Calu3 (cell line): ENCODE data around the gene MINAR1. TPM values are rescaled to one million over a fixed set of nuclear protein-coding genes. Genes with fewer than 3 reads are reported as not detected.

Source experiments
- Bru-seq: library from RNA; stranded (reverse); fragments of 400-500 nt; gene quantifications from one replicate; lab custom pipeline; 2021; lab: Mats Ljungman, UMichigan
- BruChase-seq, 2 experiments: library from RNA; stranded (reverse); fragments of 400-500 nt; gene quantifications; one replicate each; lab custom pipeline; 2021; lab: Mats Ljungman, UMichigan
- BruUV-seq: library from RNA; stranded (reverse); fragments of 400-500 nt; replicated peaks from 2 replicates; lab custom pipeline; 2021; lab: Mats Ljungman, UMichigan
- CTCF ChIA-PET: fragments of 300-600 bp; sonication (Branson Sonifier 250); formaldehyde crosslinking; loops from one replicate; lab custom pipeline; 2022; ENCODE audit warnings: antibody characterized with exemption; lab: Charles Lee
- DNase-seq: peaks from one replicate; pipeline ENCODE4 v3.0.0; 2022
- H3K27ac Mint-ChIP-seq: one replicate; pipeline ENCODE4 v1.8.0; 2022; ENCODE audit warnings: mixed read lengths; ENCODE audit not compliant: unreplicated experiment
- H3K27me3 Mint-ChIP-seq: one replicate; pipeline ENCODE4 v1.8.0; 2022; ENCODE audit warnings: mixed read lengths; ENCODE audit not compliant: unreplicated experiment
- H3K36me3 Mint-ChIP-seq: one replicate; pipeline ENCODE4 v1.8.0; 2022; ENCODE audit warnings: mild to moderate bottlenecking, moderate library complexity, mixed read lengths; ENCODE audit not compliant: insufficient read depth, unreplicated experiment
- H3K4me1 Mint-ChIP-seq: one replicate; pipeline ENCODE4 v1.8.0; 2022; ENCODE audit warnings: mild to moderate bottlenecking, low read depth, mixed read lengths; ENCODE audit not compliant: unreplicated experiment
- H3K4me3 Mint-ChIP-seq: one replicate; pipeline ENCODE4 v1.8.0; 2022; ENCODE audit warnings: mild to moderate bottlenecking, low read depth, moderate library complexity, mixed read lengths; ENCODE audit not compliant: unreplicated experiment
- H3K9me3 Mint-ChIP-seq: one replicate; pipeline ENCODE4 v1.8.0; 2022; ENCODE audit warnings: low read depth, mixed read lengths; ENCODE audit not compliant: unreplicated experiment
- intact Hi-C: fragments of 100-400 bp; cut with micrococcal nuclease; formaldehyde crosslinking; loops from one replicate; pipeline ENCODE4 v1.10.0; 2022; ENCODE audit not compliant: unreplicated experiment
- long read RNA-seq: library from polyadenylated mRNA; stranded (forward); transcript quantifications from one replicate; pipeline ENCODE4 v2.0.0, GENCODE V29; 2022
- total RNA-seq: library from RNA; stranded (reverse); gene quantifications from 2 replicates; pipeline ENCODE4 v1.2.3, GENCODE V29; 2022
- TF ChIP-seq, protein P1 (sequence below): fragments of 200-600 bp; IDR thresholded peaks from one replicate; pipeline ENCODE4 v1.8.0; 2022; ENCODE audit warnings: antibody characterized with exemption; ENCODE audit not compliant: unreplicated experiment

The MINAR1 gene
- total RNA-seq (2.2 and 2.4 TPM in 2 replicates), Bru-seq, nascent RNA (percentile 48 among the genes with signal in this experiment), BruChase-seq, experiment 1, labeled RNA remaining after a 6-hour chase (percentile 61 among the genes with signal in this experiment), BruChase-seq, experiment 2, labeled RNA remaining after a 2-hour chase (percentile 56 among the genes with signal in this experiment)
- long read RNA-seq, result 0 reads

GRCh38 chr15:79431636-79432344 is at the start of gene MINAR1:
TSS of gene MINAR1 (plus strand) at chr15:79432336. CDS start at chr15:79456148, 23,812 bp downstream.
- peak; percentile 44 for DNase-seq
- Mint-ChIP-seq H3K27ac (no peak within 1 kb of the TSS), H3K27me3 (peaks cover 91% of the 10 kb centered on the region), H3K36me3 (peaks cover 7% of the 10 kb centered on the region), H3K4me1 (no peaks in the 10 kb centered on the region), H3K4me3 (peak within 1 kb of the TSS; percentile 52), H3K9me3 (no peaks in the 10 kb centered on the region)
- intact Hi-C loops, result no loop called here
- CTCF ChIA-PET, result interaction anchor here (0.6 to 1.0 kb wide), 4 partner anchors 154 to 820 kb away, joined by 3 to 4 read pairs (median 4); partner anchors contain the start of gene CTXND1
- TF ChIP-seq, protein P1, sequence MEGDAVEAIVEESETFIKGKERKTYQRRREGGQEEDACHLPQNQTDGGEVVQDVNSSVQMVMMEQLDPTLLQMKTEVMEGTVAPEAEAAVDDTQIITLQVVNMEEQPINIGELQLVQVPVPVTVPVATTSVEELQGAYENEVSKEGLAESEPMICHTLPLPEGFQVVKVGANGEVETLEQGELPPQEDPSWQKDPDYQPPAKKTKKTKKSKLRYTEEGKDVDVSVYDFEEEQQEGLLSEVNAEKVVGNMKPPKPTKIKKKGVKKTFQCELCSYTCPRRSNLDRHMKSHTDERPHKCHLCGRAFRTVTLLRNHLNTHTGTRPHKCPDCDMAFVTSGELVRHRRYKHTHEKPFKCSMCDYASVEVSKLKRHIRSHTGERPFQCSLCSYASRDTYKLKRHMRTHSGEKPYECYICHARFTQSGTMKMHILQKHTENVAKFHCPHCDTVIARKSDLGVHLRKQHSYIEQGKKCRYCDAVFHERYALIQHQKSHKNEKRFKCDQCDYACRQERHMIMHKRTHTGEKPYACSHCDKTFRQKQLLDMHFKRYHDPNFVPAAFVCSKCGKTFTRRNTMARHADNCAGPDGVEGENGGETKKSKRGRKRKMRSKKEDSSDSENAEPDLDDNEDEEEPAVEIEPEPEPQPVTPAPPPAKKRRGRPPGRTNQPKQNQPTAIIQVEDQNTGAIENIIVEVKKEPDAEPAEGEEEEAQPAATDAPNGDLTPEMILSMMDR, result no peak
- BruUV-seq, result no TSS peak

DNA sequence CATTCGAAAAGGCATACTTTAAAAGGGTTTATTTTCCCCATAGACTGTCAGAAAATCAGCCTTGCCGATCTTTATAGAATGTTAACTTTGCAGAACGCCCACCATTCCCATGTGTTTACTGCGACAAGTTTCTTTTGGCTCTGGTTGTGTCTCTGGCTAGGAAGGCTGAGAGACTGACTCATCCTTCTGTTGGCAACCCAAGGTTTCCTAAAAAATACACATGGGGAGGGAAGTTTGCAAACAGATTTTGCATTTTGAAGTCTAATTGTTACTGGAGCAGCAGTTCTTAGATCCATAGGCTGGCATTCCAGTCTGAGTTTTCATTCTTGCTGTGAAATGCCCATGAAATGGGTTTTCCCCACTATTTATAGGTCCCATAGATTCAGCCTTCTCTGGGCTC is 37.9 kb upstream of the MINAR1 start:
- Mint-ChIP-seq H3K36me3 (no peaks in the 10 kb centered on the region), H3K27me3 (no peaks in the 10 kb centered on the region), H3K9me3 (no peaks in the 10 kb centered on the region), H3K4me1 (no peaks in the 10 kb centered on the region), H3K27ac (no peak overlapping the region), H3K4me3 (no peak overlapping the region)
- intact Hi-C loops, result no loop called here
- BruUV-seq, result no TSS peak
- TF ChIP-seq, protein P1, result no peak
- CTCF ChIA-PET, result no interaction called here
- DNase-seq, result no peak

DNA sequence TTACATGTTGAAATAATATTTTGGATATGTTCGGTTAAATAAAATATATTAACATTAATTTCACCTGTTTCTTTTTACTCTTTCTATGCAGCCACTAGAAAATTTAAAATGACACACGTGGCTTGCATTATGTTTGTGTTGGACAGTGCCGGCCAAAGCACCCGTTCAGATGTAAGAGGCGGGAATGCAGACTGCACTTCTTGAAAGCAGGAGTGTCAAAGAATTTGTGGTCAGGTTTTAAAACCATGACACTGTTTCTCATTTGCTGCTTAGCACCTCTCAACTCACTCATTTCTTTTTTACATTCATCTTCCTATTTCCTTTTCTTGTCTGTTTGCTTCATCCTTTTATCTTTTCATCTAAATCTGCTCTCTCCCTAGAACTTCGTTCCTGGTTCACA is 35.3 kb upstream of the MINAR1 start:
- intact Hi-C loops, result no loop called here
- H3K27me3 Mint-ChIP-seq, result no peaks in the 10 kb centered on the region
- no peaks in the 10 kb centered on the region for H3K36me3 Mint-ChIP-seq
- H3K27ac Mint-ChIP-seq, result no peak overlapping the region
- CTCF ChIA-PET, result no interaction called here
- TF ChIP-seq, protein P1, result no peak
- no peaks in the 10 kb centered on the region for H3K4me1 Mint-ChIP-seq
- no peak for DNase-seq
- H3K4me3 Mint-ChIP-seq, result no peak overlapping the region
- H3K9me3 Mint-ChIP-seq, result no peaks in the 10 kb centered on the region
- no TSS peak for BruUV-seq

- BruUV-seq, result no TSS peak
- Mint-ChIP-seq H3K27ac (no peak overlapping the region), H3K4me3 (no peak overlapping the region), H3K27me3 (no peaks in the 10 kb centered on the region), H3K36me3 (no peaks in the 10 kb centered on the region), H3K9me3 (no peaks in the 10 kb centered on the region), H3K4me1 (no peaks in the 10 kb centered on the region)
- CTCF ChIA-PET, result no interaction called here
- TF ChIP-seq, protein P1, result no peak
- DNase-seq, result no peak
- intact Hi-C loops, result no loop called here
Measured at GRCh38 chr15:79397269-79397910, 34.7 kb upstream of the MINAR1 start.
